IMR-90 (cell line): ENCODE measurements around the gene ZBTB45. TPM values are rescaled to one million over a fixed set of nuclear protein-coding genes. Genes with fewer than 3 reads are reported as not detected.

Source experiments
- ATAC-seq: fragments of 200-7000 bp; cut with Tn5 transposase; 2 replicates; pipeline ENCODE4 v1.9.1; 2020; ENCODE audit warnings: low read depth, mild to moderate bottlenecking, moderate library complexity
- BruUV-seq: library from RNA; stranded (reverse); fragments of 400-500 nt; replicated peaks from 2 replicates; lab custom pipeline; 2021; lab: Mats Ljungman, UMichigan
- CTCF ChIA-PET: fragments of 300-600 bp; formaldehyde crosslinking; extraction: SDS; loops from one replicate; lab custom pipeline; 2021; ENCODE audit warnings: antibody characterized with exemption; lab: Yijun Ruan, JAX
- POLR2A ChIA-PET: fragments of 300-600 bp; sonication (Branson Sonifier 250); formaldehyde crosslinking; loops from one replicate; lab custom pipeline; 2022; ENCODE audit warnings: antibody characterized with exemption; ENCODE audit not compliant: unreplicated experiment; lab: Charles Lee
- DNase-seq: peaks from one replicate; pipeline ENCODE4 v3.0.0; 2013
- H2AFZ ChIP-seq: replicated peaks from 2 replicates; pipeline ENCODE3; 2013; ENCODE audit warnings: low read length, mild to moderate bottlenecking; ENCODE audit not compliant: poor library complexity
- H2AK5ac ChIP-seq: 2 replicates; pipeline ENCODE4 v1.6.1; 2013; ENCODE audit warnings: low read depth, low read length, inconsistent platforms
- H2AK9ac ChIP-seq: replicated peaks from 2 replicates; pipeline ENCODE3; 2013; ENCODE audit warnings: mild to moderate bottlenecking, low read depth, low read length, moderate library complexity; ENCODE audit not compliant: poor library complexity
- H2BK120ac ChIP-seq: 2 replicates; pipeline ENCODE4 v1.6.1; 2013; ENCODE audit warnings: low read depth, low read length, inconsistent platforms
- H2BK15ac ChIP-seq: 3 replicates; pipeline ENCODE4 v1.6.1; 2013; ENCODE audit warnings: low read depth, low read length, inconsistent platforms
- H2BK20ac ChIP-seq: 2 replicates; pipeline ENCODE4 v1.6.1; 2013; ENCODE audit warnings: low read depth, mild to moderate bottlenecking, inconsistent platforms, low read length, moderate library complexity
- H2BK5ac ChIP-seq: 2 replicates; pipeline ENCODE4 v1.6.1; 2013; ENCODE audit warnings: mild to moderate bottlenecking, low read depth, low read length, inconsistent platforms; ENCODE audit not compliant: poor library complexity, severe bottlenecking
- H3K14ac ChIP-seq: replicated peaks from 2 replicates; pipeline ENCODE4 v1.6.1; 2013; ENCODE audit warnings: low read depth, low read length, inconsistent platforms
- H3K18ac ChIP-seq: 2 replicates; pipeline ENCODE4 v1.6.1; 2013; ENCODE audit warnings: low read depth, low read length, control low read depth
- H3K23ac ChIP-seq: 2 replicates; pipeline ENCODE4 v1.6.1; 2013; ENCODE audit warnings: low read depth, low read length, inconsistent platforms
- H3K27ac ChIP-seq: 2 replicates; pipeline ENCODE4 v1.5.1; 2013; ENCODE audit warnings: mild to moderate bottlenecking, control low read depth, low read length; ENCODE audit not compliant: insufficient read depth
- H3K27me3 ChIP-seq: 2 replicates; pipeline ENCODE4 v1.6.1; 2013; ENCODE audit warnings: low read length; ENCODE audit not compliant: control insufficient read depth, insufficient read depth
- H3K36me3 ChIP-seq: 2 replicates; pipeline ENCODE4 v1.6.1; 2013; ENCODE audit warnings: low read length, mixed read lengths; ENCODE audit not compliant: control insufficient read depth, insufficient read depth
- H3K4ac ChIP-seq: 2 replicates; pipeline ENCODE4 v1.6.1; 2013; ENCODE audit warnings: low read depth, low read length, inconsistent platforms
- H3K4me1 ChIP-seq: 2 replicates; pipeline ENCODE4 v1.6.1; 2013; ENCODE audit warnings: low read length, mixed read lengths; ENCODE audit not compliant: control insufficient read depth, insufficient read depth
- H3K4me2 ChIP-seq: 2 replicates; pipeline ENCODE4 v1.6.1; 2013; ENCODE audit warnings: low read depth, mild to moderate bottlenecking, control low read depth, low read length, moderate library complexity
- H3K4me3 ChIP-seq: 2 replicates; pipeline ENCODE4 v1.5.1; 2013; ENCODE audit warnings: low read depth, mild to moderate bottlenecking, control low read depth, low read length, moderate library complexity; ENCODE audit not compliant: insufficient read depth
- H3K56ac ChIP-seq: 2 replicates; pipeline ENCODE4 v1.6.1; 2013; ENCODE audit warnings: low read length, inconsistent platforms; ENCODE audit not compliant: insufficient read depth; ENCODE audit errors: extremely low read depth
- H3K79me1 ChIP-seq, 2 experiments: 2 replicates each; pipeline ENCODE4 v1.6.1; 2013; ENCODE audit warnings: low read length in 2 of 2, inconsistent platforms in 1 of 2, low read depth in 1 of 2
- H3K9ac ChIP-seq: 2 replicates; pipeline ENCODE4 v1.6.1; 2013; ENCODE audit warnings: low read depth, low read length, control low read depth
- H3K9me1 ChIP-seq: 2 replicates; pipeline ENCODE4 v1.6.1; 2013; ENCODE audit warnings: low read length, inconsistent platforms; ENCODE audit not compliant: insufficient read depth
- H3K9me3 ChIP-seq: 2 replicates; pipeline ENCODE4 v1.6.1; 2013; ENCODE audit warnings: low read length; ENCODE audit not compliant: control insufficient read depth, insufficient read depth
- H4K20me1 ChIP-seq: 2 replicates; pipeline ENCODE4 v1.6.1; 2013; ENCODE audit warnings: low read length, inconsistent platforms; ENCODE audit not compliant: insufficient read depth
- H4K5ac ChIP-seq: 2 replicates; pipeline ENCODE4 v1.6.1; 2013; ENCODE audit warnings: mild to moderate bottlenecking, low read depth, low read length, control low read depth
- H4K8ac ChIP-seq, 2 experiments: 2 replicates each; pipeline ENCODE4 v1.6.1; 2013; ENCODE audit warnings: low read depth in 2 of 2, low read length in 2 of 2, control low read depth in 1 of 2, inconsistent platforms in 1 of 2
- H4K91ac ChIP-seq: 2 replicates; pipeline ENCODE4 v1.6.1; 2013; ENCODE audit warnings: low read depth, low read length, inconsistent platforms; ENCODE audit not compliant: insufficient read depth
- BHLHE40 ChIP-seq: fragments of 150-350 bp; IDR thresholded peaks from 2 replicates; pipeline ENCODE4 v1.6.1; 2016; ENCODE audit warnings: mild to moderate bottlenecking, low read depth, low read length
- CEBPB ChIP-seq: IDR thresholded peaks from 2 replicates; pipeline ENCODE4 v1.6.1; 2012; ENCODE audit warnings: low read depth, low read length, improper control_type of control experiment
- CHD1 ChIP-seq: IDR thresholded peaks from 2 replicates; pipeline ENCODE4 v1.6.1; 2012; ENCODE audit warnings: low read depth, low read length, improper control_type of control experiment
- CTCF ChIP-seq: conservative IDR thresholded peaks from 2 replicates; pipeline ENCODE4 v1.5.1; 2012; ENCODE audit warnings: mild to moderate bottlenecking, low read depth, low read length, improper control_type of control experiment
- ELK1 ChIP-seq: fragments of 150-350 bp; IDR thresholded peaks from 2 replicates; pipeline ENCODE4 v1.6.1; 2016; ENCODE audit warnings: low read depth, mild to moderate bottlenecking, low read length, moderate library complexity, borderline replicate concordance
- FOS ChIP-seq: fragments of 150-350 bp; IDR thresholded peaks from 2 replicates; pipeline ENCODE4 v1.6.1; 2016; ENCODE audit warnings: low read depth, low read length
- MAFK ChIP-seq: IDR thresholded peaks from 2 replicates; pipeline ENCODE4 v1.6.1; 2012; ENCODE audit warnings: low read depth, low read length, improper control_type of control experiment
- MXI1 ChIP-seq: IDR thresholded peaks from 2 replicates; pipeline ENCODE4 v1.6.1; 2012; ENCODE audit warnings: low read depth, mild to moderate bottlenecking, low read length, moderate library complexity, borderline replicate concordance
- POLR2A ChIP-seq: IDR thresholded peaks from 2 replicates; pipeline ENCODE4 v1.6.1; 2012; ENCODE audit warnings: mild to moderate bottlenecking, low read depth, low read length
- RAD21 ChIP-seq: IDR thresholded peaks from 2 replicates; pipeline ENCODE4 v1.6.1; 2012; ENCODE audit warnings: low read length, improper control_type of control experiment
- RCOR1 ChIP-seq: IDR thresholded peaks from 2 replicates; pipeline ENCODE4 v1.6.1; 2012; ENCODE audit warnings: mild to moderate bottlenecking, low read length, improper control_type of control experiment; ENCODE audit not compliant: insufficient replicate concordance
- RFX5 ChIP-seq: IDR thresholded peaks from 2 replicates; pipeline ENCODE4 v1.8.0; 2012; ENCODE audit warnings: low read depth, mild to moderate bottlenecking, low read length, moderate library complexity
- SMC3 ChIP-seq: fragments of 150-350 bp; IDR thresholded peaks from 2 replicates; pipeline ENCODE4 v1.6.1; 2016; ENCODE audit warnings: low read depth, mild to moderate bottlenecking, antibody characterized with exemption, low read length, moderate library complexity
- USF2 ChIP-seq: fragments of 150-350 bp; IDR thresholded peaks from 2 replicates; pipeline ENCODE4 v1.6.1; 2017; ENCODE audit warnings: mild to moderate bottlenecking, antibody characterized with exemption, low read length, low read depth
- WGBS, 2 experiments: methylation state at CpG; one replicate each; pipeline versions ENCODE4 v1.1.5 to v1.1.7; 2013; ENCODE audit warnings: missing lambda C conversion rate in 2 of 2; ENCODE audit not compliant: insufficient read length in 1 of 2; ENCODE audit errors: extremely low coverage in 2 of 2; 5-methylcytosine and 5-hydroxymethylcytosine counted together
- dilution Hi-C: fragments of 300-500 bp; cut with HindIII; formaldehyde crosslinking; loops from one replicate; pipeline ENCODE4 v1.14.3; 2018; ENCODE audit warnings: low sequenced_read_pairs; ENCODE audit not compliant: unreplicated experiment
- in situ Hi-C: fragments of 300-500 bp; cut with MboI; formaldehyde crosslinking; loops from 3 replicates; pipeline ENCODE4 v1.14.3; 2019; ENCODE audit warnings: low sequenced_read_pairs, inconsistent platforms, mixed read lengths
- intact Hi-C: fragments of 100-400 bp; cut with micrococcal nuclease; formaldehyde crosslinking; loops from 2 replicates; pipeline ENCODE4 v1.10.0; 2022
- polyA plus RNA-seq, 3 experiments: library from polyadenylated mRNA; depleted of rRNA; stranded (reverse); fragments of >200 nt; gene quantifications; 2 replicates each; pipeline ENCODE4 v1.2.3, GENCODE V29; 2012; ENCODE audit warnings: low replicate concordance in 1 of 3
- total RNA-seq: library from RNA; depleted of rRNA; stranded (reverse); fragments of >200 nt; gene quantifications from 2 replicates; pipeline ENCODE4 v1.2.3, GENCODE V29; 2012

ZBTB45 gene
- total and polyA plus RNA-seq, 2 of the 4 experiments (the other 2 are of a cell fraction), result 1.4 to 9.7 TPM

- H3K18ac ChIP-seq, result no peak overlapping the region
- dilution Hi-C loops (no loop called here), intact Hi-C loops (no loop called here), in situ Hi-C loops (no loop called here)
- H3K4ac ChIP-seq, result no peak overlapping the region
- no peak overlapping the region for H3K4me2 ChIP-seq
- WGBS, 2 experiments, result 67% methylated on average over 1 of the region's 6 CpGs; no CpG with 5 or more reads in 1 of the 2 experiments
- no peaks in the 10 kb centered on the region for H3K27me3 ChIP-seq
- H2BK120ac ChIP-seq, result no peak overlapping the region
- H4K20me1 ChIP-seq, result no peaks in the 10 kb centered on the region; the same call in 1 of the 2 replicates
- H4K91ac ChIP-seq, result no peak overlapping the region
- no peak overlapping the region for H2BK5ac ChIP-seq
- DNase-seq (no peak), ATAC-seq (no peak)
- no peak overlapping the region for H2AK9ac ChIP-seq
- no peaks in the 10 kb centered on the region for H3K9me3 ChIP-seq
- H2AK5ac ChIP-seq, result no peak overlapping the region
- H3K27ac ChIP-seq, result no peak overlapping the region
- no TSS peak for BruUV-seq
- CTCF ChIA-PET, result no interaction called here
- H3K36me3 ChIP-seq, result peaks cover 2% of the 10 kb centered on the region; the same call in 1 of the 2 replicates
- H4K5ac ChIP-seq, result no peak overlapping the region
- H3K14ac ChIP-seq, result no peak overlapping the region
- H3K9ac ChIP-seq, result no peak overlapping the region
- POLR2A ChIA-PET, result no interaction called here
- peaks cover 22% of the 10 kb centered on the region for H3K9me1 ChIP-seq
- TF ChIP-seq MAFK (no peak), CHD1 (no peak), BHLHE40 (no peak), FOS (no peak), RAD21 (no peak), RCOR1 (no peak), ELK1 (no peak), SMC3 (no peak), MXI1 (no peak), USF2 (no peak), CEBPB (no peak), RFX5 (no peak), POLR2A (no peak), CTCF (no peak)
- H2BK20ac ChIP-seq, result no peak overlapping the region
- peaks cover 16% of the 10 kb centered on the region for H3K4me1 ChIP-seq
- H4K8ac ChIP-seq, result no peak overlapping the region
- H3K79me1 ChIP-seq, result peaks cover 7 to 28% of the 10 kb centered on the region in 2 experiments
- H3K4me3 ChIP-seq, result no peak overlapping the region
- H2AFZ ChIP-seq, result no peak overlapping the region
- no peak overlapping the region for H2BK15ac ChIP-seq
- no peak overlapping the region for H3K56ac ChIP-seq
- peak overlapping the region; percentile 39; the same call in 1 of the 2 replicates for H3K23ac ChIP-seq
Observed at GRCh38 chr19:58563823-58564222, 44.2 kb upstream of the ZBTB45 start.
